Thyroid gland (tissue), 4 donors: ENCODE results near the gene RAP1GAP. TPM values are rescaled to one million over a fixed set of nuclear protein-coding genes. Genes with fewer than 3 reads are reported as not detected.
A peak's percentile ranks its signal among the peaks of the same experiment; 100 is the strongest.

Experiments
- DNase-seq, 2 donors: peaks; one replicate each; pipeline ENCODE4 v3.0.0-alpha.2; 2019
- H3K27ac ChIP-seq, 3 donors: fragments of 200-600 bp; sonication (generic); 1 replicate in 2 of 3; 2 replicates in 1 of 3; pipeline ENCODE4 v1.5.1; 2016 to 2019; ENCODE audit warnings: mild to moderate bottlenecking in 1 of 3, moderate library complexity in 1 of 3
- H3K27me3 ChIP-seq: fragments of 200-600 bp; sonication (generic); one replicate; pipeline ENCODE4 v1.5.1; 2019
- H3K36me3 ChIP-seq, 2 donors: fragments of 200-600 bp; sonication (generic); one replicate each; pipeline ENCODE4 v1.5.1; 2016 to 2019
- H3K4me1 ChIP-seq, 2 donors: fragments of 200-600 bp; sonication (generic); one replicate each; pipeline ENCODE4 v1.5.1; 2017 to 2019
- H3K4me3 ChIP-seq, 3 donors: fragments of 200-600 bp; sonication (generic); replicated peaks in 1 of 3; 1 replicate in 2 of 3; 2 replicates in 1 of 3; pipeline ENCODE4 v1.5.1; 2016; ENCODE audit warnings: mild to moderate bottlenecking in 1 of 3
- H3K9me3 ChIP-seq: fragments of 200-600 bp; sonication (generic); one replicate; pipeline ENCODE4 v1.5.1; 2017
- CTCF ChIP-seq, 6 experiments: fragments of 200-600 bp in 3 of 6; fragments of 450-650 bp in 3 of 6; sonication (generic) in 3 of 6; IDR thresholded peaks; one replicate each; pipeline ENCODE4 v1.5.1; 2016 to 2019; ENCODE audit warnings: antibody characterized with exemption in 6 of 6, mild to moderate bottlenecking in 2 of 6, inconsistent platforms in 1 of 6, moderate library complexity in 1 of 6
- POLR2A ChIP-seq, 2 donors: fragments of 450-650 bp; IDR thresholded peaks; one replicate each; pipeline ENCODE4 v1.6.1; 2017; ENCODE audit warnings: antibody characterized with exemption in 2 of 2, mild to moderate bottlenecking in 2 of 2, moderate library complexity in 1 of 2
- WGBS, 2 donors: methylation state at CpG; one replicate each; pipeline ENCODE4 v1.1.5; 2017; 5-methylcytosine and 5-hydroxymethylcytosine counted together
- intact Hi-C: fragments of 100-400 bp; cut with DNase I; formaldehyde crosslinking; loops from one replicate; pipeline ENCODE4 v1.15.1; 2023
- total RNA-seq, 4 donors: library from RNA; depleted of rRNA; stranded (reverse); fragments of >200 nt; gene quantifications; one replicate each; pipeline ENCODE4 v1.2.3, GENCODE V29; 2016

Gene RAP1GAP
- total RNA-seq, 4 donors from 2014 or later = 256 to 588 (median 506) TPM

DNA sequence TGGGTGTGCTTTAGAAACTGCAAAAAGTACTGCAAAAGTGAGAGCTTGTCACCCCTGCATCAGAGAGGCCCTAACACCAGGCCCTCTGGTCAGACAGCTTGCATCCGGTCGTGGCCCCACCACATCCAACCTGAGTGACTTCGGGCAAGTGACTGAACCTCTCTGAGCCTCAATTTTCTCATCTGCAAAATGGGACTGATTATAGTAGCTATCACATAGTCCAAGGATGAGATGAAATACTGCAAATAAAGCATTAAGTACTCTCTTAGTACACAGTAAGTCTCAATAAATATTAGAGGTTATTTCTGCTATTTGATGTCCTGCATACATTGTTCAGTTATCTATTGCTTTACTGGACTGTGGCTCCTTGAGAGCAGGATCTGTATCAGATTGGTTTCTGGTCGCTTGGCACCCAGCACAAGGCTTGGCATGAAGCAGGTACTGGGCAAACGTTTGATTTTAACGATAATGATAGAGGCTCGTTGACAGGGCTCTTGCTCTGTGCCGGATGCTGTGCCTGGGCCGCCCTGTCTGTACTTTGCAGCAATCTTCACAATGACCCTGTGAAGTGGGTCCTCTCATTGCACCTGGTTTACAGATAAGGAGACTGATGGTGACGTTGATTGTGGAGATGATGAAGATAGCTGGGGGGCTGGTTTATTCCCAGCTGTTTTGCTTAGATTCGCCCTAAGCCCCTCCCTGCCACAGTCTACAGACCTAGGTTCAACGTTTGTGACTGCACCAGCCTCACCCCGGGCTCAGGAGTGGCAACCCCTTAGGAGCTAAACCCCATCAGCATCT is 43.6 kb downstream of the RAP1GAP start:
- no peaks in the 10 kb centered on the region for H3K9me3 ChIP-seq
- WGBS, 2 donors = 78 to 79% methylated on average over 11 to 13 of the region's 13 CpGs
- no peak for TF ChIP-seq POLR2A (IDR thresholded peaks at IDR 0.05)
- TF ChIP-seq CTCF (IDR thresholded peaks at IDR 0.05) = no peak
- peak overlapping the region; percentile 60 to 87 (median 72) for H3K27ac ChIP-seq
- no peak for DNase-seq
- H3K36me3 ChIP-seq = peaks cover 0 to 8% of the 10 kb centered on the region in 2 donors
- intact Hi-C loops = no loop called here
- no peaks in the 10 kb centered on the region for H3K27me3 ChIP-seq
- H3K4me3 ChIP-seq = no peak overlapping the region
- peaks cover 33 to 49% of the 10 kb centered on the region in 2 donors for H3K4me1 ChIP-seq

- no peak for TF ChIP-seq POLR2A (IDR thresholded peaks at IDR 0.05)
- no peak for TF ChIP-seq CTCF (IDR thresholded peaks at IDR 0.05)
- 34 to 57% methylated on average over 7 to 9 of the region's 11 CpGs for WGBS, 2 donors
- peak; percentile 52 to 62 for DNase-seq
- peaks cover 0 to 8% of the 10 kb centered on the region in 2 donors for H3K36me3 ChIP-seq
- no peaks in the 10 kb centered on the region for H3K27me3 ChIP-seq
- peak overlapping the region; percentile 60 to 87 (median 72) for H3K27ac ChIP-seq
- H3K4me3 ChIP-seq = no peak overlapping the region
- intact Hi-C loops = no loop called here
- no peaks in the 10 kb centered on the region for H3K9me3 ChIP-seq
- H3K4me1 ChIP-seq = peaks cover 41 to 51% of the 10 kb centered on the region in 2 donors
Measured at GRCh38 chr1:21624571-21625389, 44.4 kb downstream of the RAP1GAP start.

- Histone ChIP-seq H3K4me1 (peaks cover 54 to 55% of the 10 kb centered on the region in 2 donors), H3K9me3 (no peaks in the 10 kb centered on the region), H3K27me3 (no peaks in the 10 kb centered on the region), H3K27ac (peak overlapping the region; percentile 72 to 92 (median 87)), H3K36me3 (peaks cover 0 to 8% of the 10 kb centered on the region in 2 donors), H3K4me3 (no peak overlapping the region)
- TF ChIP-seq POLR2A (IDR thresholded peaks at IDR 0.05) = no peak
- TF ChIP-seq CTCF (IDR thresholded peaks at IDR 0.05) = no peak
- peak; percentile 88 for DNase-seq
- intact Hi-C loops = no loop called here
- WGBS, 2 donors = 25 to 45% methylated on average over 8 to 9 of the region's 10 CpGs
Measured at GRCh38 chr1:21623410-21623961, 45.7 kb downstream of the RAP1GAP start.

- H3K36me3 ChIP-seq = peaks cover 1 to 13% of the 10 kb centered on the region in 2 donors
- H3K4me1 ChIP-seq = peaks cover 54 to 58% of the 10 kb centered on the region in 2 donors
- TF ChIP-seq POLR2A (IDR thresholded peaks at IDR 0.05) = peak in 1 of 2 donors; percentile 63
- TF ChIP-seq CTCF (IDR thresholded peaks at IDR 0.05) = no peak
- peak overlapping the region in 1 of 3 donors; percentile 16 for H3K4me3 ChIP-seq
- DNase-seq = peak; percentile 73 to 77
- peak overlapping the region; percentile 72 to 92 (median 87) for H3K27ac ChIP-seq
- H3K9me3 ChIP-seq = no peaks in the 10 kb centered on the region
- no peaks in the 10 kb centered on the region for H3K27me3 ChIP-seq
- WGBS, 2 donors = 23 to 38% methylated on average over 8 to 26 of the region's 62 CpGs
- intact Hi-C loops = no loop called here
Measured at GRCh38 chr1:21622466-21623315, 46.5 kb downstream of the RAP1GAP start.
